Measurements from ENCODE around the gene ITGB6. TPM values are rescaled to one million over a fixed set of nuclear protein-coding genes. Genes with fewer than 3 reads are reported as not detected.

ITGB6 gene
- total and polyA plus RNA-seq, 2 donors (not counting 3 experiments of a cell fraction or from before 2014, with no cell fraction given): 0.03 TPM; not detected in 1

- Histone ChIP-seq H2AFZ (ENCODE audit: low read depth, low read length) (no peak overlapping the region), H3K36me3 (ENCODE audit: control insufficient read depth in 2 of 2, extremely low read depth in 1 of 2, insufficient read depth in 2 of 2, low read length in 2 of 2) (no peaks in the 10 kb centered on the region), H4K20me1 (replicated peaks; ENCODE audit: control insufficient read depth, extremely low read depth, insufficient read depth, low read length) (no peaks in the 10 kb centered on the region), H3K4me3 (replicated peaks in 1 of 3; ENCODE audit: insufficient read depth in 1 of 3, low read depth in 1 of 3, low read length in 3 of 3) (no peak overlapping the region), H3K27me3 (ENCODE audit: control insufficient read depth in 2 of 2, insufficient read depth in 2 of 2, low read length in 2 of 2) (no peaks in the 10 kb centered on the region), H3K4me1 (ENCODE audit: control insufficient read depth, extremely low read depth, insufficient read depth, low read length) (peaks cover 27% of the 10 kb centered on the region), H3K9me1 (replicated peaks; ENCODE audit: control insufficient read depth, extremely low read depth, insufficient read depth, low read length) (no peaks in the 10 kb centered on the region), H3K9ac (replicated peaks; ENCODE audit: extremely low read depth, insufficient read depth, low read length) (no peak overlapping the region), H3K9me3 (replicated peaks; ENCODE audit: control insufficient read depth, insufficient read depth, low read length) (no peaks in the 10 kb centered on the region), H3K79me2 (ENCODE audit: control insufficient read depth, insufficient read depth, low read length) (no peaks in the 10 kb centered on the region), H3K27ac (ENCODE audit: insufficient read depth, low read depth, low read length) (no peak overlapping the region), H3K4me2 (ENCODE audit: insufficient read depth, low read length) (no peak overlapping the region)
- ChIA-PET CTCF (no interaction called here), POLR2A (no interaction called here)
- FAIRE-seq: no peak
- no TSS peak for BruUV-seq (replicated peaks)
- intact Hi-C loops (cut with micrococcal nuclease): no loop called here
- dilution Hi-C loops (cut with MboI; ENCODE audit: extremely low pct_ligation_motif_present, low sequenced_read_pairs): no loop called here
- no peak for DNase-seq (ENCODE audit: low read depth, low spot score)
- no peak for TF ChIP-seq POLR2AphosphoS5 (IDR thresholded peaks at IDR 0.05; ENCODE audit: insufficient read depth, low read depth, low read length)
- TF ChIP-seq FOS (IDR thresholded peaks at IDR 0.05; ENCODE audit: borderline replicate concordance, insufficient read depth, low read length): no peak
- no peak for TF ChIP-seq EZH2 (IDR thresholded peaks at IDR 0.05; ENCODE audit: borderline replicate concordance, low read depth, low read length, severe bottlenecking)
- no peak for TF ChIP-seq JUN (IDR thresholded peaks at IDR 0.05; ENCODE audit: borderline replicate concordance, insufficient read depth, insufficient read length, low read depth)
- no peak for TF ChIP-seq MAX (IDR thresholded peaks at IDR 0.05; ENCODE audit: insufficient read depth, insufficient read length)
- TF ChIP-seq GATA2 (IDR thresholded peaks at IDR 0.05; ENCODE audit: insufficient read depth, insufficient read length, low read depth, low read length): no peak
- TF ChIP-seq CTCF (IDR thresholded peaks at IDR 0.05; ENCODE audit: extremely low read depth in 1 of 2, insufficient read depth in 1 of 2, low read depth in 1 of 2, low read length in 2 of 2): no peak
- no peak for TF ChIP-seq POLR2A (IDR thresholded peaks at IDR 0.05; ENCODE audit: low read depth, low read length)
- no peak for TF ChIP-seq MYC (IDR thresholded peaks at IDR 0.05; ENCODE audit: low read depth, low read length)
Measured at GRCh38 chr2:160203007-160203406, 2.9 kb upstream of the ITGB6 start.
